Left ventricle myocardium inferior (tissue), 1 donor: ENCODE results near the gene TMEM158. TPM values are rescaled to one million over a fixed set of nuclear protein-coding genes. Genes with fewer than 3 reads are reported as not detected.

ENCODE experiments used
- DNase-seq: peaks from one replicate; pipeline ENCODE4 v3.0.0-alpha.2; 2020
- H3K27ac ChIP-seq: fragments of 200-600 bp; replicated peaks from 2 replicates; pipeline ENCODE4 v1.8.0; 2021
- H3K27me3 ChIP-seq: fragments of 200-600 bp; 2 replicates; pipeline ENCODE4 v1.8.0; 2021; ENCODE audit warnings: low read depth
- H3K36me3 ChIP-seq: fragments of 200-600 bp; 2 replicates; pipeline ENCODE4 v1.8.0; 2021
- H3K4me1 ChIP-seq: fragments of 200-600 bp; 2 replicates; pipeline ENCODE4 v1.8.0; 2021
- H3K4me3 ChIP-seq: fragments of 200-600 bp; 2 replicates; pipeline ENCODE4 v1.8.0; 2021; ENCODE audit warnings: mild to moderate bottlenecking, moderate library complexity
- H3K9me3 ChIP-seq: fragments of 200-600 bp; replicated peaks from 2 replicates; pipeline ENCODE4 v1.8.0; 2021
- intact Hi-C: fragments of 100-400 bp; cut with micrococcal nuclease; formaldehyde crosslinking; loops from one replicate; pipeline ENCODE4 v1.11.0; 2022
- total RNA-seq: library from RNA; stranded (reverse); fragmentation: NEBNext Ultra II Directional; extraction: Animal tissue kit (Norgen Biotek cat#: 25700); gene quantifications from one replicate; pipeline ENCODE4 v1.2.1, GENCODE V29; 2021
- TF ChIP-seq, protein P1 (sequence below): fragments of 200-600 bp; IDR thresholded peaks from 2 replicates; pipeline ENCODE4 v1.8.0; 2021; ENCODE audit warnings: antibody characterized with exemption, mild to moderate bottlenecking, borderline replicate concordance
- donor health status: DM: no; HTN: yes; CAD: no; lungs with severe emphysema.

The TMEM158 gene
- total RNA-seq, 1 donor from 2014 or later, result 0.60 TPM

DNA sequence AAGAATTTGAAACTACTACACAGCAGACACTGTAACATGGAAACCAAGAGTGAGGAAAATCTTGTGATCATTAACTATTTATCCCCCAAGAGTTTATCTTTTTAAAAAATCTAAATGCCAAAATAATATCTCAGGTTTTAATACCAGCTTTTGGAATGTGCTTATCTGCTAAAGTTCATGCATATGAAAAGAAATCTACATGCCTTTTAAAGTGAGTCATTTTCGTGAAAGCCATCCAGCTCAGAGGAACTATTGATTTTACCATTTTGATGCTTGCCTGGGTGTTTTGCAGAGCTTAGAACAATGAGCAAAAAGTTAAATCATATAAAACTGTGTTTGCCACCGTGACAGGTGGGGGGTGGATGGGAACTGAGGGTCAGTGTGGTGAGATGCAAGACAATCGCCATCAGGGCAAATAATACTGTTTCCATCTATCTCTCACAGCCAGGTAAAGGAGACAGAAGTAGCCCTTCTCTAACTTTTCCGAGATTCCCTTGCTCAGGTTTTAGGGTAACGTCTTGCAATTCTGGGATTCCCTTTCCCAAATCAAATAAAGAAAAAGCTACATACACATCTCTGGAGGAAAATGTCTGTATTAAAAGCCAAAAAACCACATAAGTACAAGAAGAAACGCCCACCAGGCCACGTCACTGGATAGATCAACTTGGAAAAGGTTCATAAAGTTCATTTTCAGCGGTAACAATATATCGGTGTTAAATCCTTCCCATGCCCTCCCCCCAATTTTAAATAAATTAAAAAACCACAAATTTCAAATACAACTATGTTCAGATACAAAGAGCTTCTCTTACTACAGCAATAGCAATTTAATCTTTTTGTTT is 2.0 kb downstream of the TMEM158 start:
- TF ChIP-seq, protein P1, sequence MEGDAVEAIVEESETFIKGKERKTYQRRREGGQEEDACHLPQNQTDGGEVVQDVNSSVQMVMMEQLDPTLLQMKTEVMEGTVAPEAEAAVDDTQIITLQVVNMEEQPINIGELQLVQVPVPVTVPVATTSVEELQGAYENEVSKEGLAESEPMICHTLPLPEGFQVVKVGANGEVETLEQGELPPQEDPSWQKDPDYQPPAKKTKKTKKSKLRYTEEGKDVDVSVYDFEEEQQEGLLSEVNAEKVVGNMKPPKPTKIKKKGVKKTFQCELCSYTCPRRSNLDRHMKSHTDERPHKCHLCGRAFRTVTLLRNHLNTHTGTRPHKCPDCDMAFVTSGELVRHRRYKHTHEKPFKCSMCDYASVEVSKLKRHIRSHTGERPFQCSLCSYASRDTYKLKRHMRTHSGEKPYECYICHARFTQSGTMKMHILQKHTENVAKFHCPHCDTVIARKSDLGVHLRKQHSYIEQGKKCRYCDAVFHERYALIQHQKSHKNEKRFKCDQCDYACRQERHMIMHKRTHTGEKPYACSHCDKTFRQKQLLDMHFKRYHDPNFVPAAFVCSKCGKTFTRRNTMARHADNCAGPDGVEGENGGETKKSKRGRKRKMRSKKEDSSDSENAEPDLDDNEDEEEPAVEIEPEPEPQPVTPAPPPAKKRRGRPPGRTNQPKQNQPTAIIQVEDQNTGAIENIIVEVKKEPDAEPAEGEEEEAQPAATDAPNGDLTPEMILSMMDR, result no peak
- H3K4me3 ChIP-seq, result peak overlapping the region; percentile 69
- no peaks in the 10 kb centered on the region for H3K36me3 ChIP-seq
- H3K27me3 ChIP-seq, result peaks cover 84% of the 10 kb centered on the region
- no peak for DNase-seq
- H3K4me1 ChIP-seq, result peaks cover 15% of the 10 kb centered on the region
- H3K9me3 ChIP-seq, result no peaks in the 10 kb centered on the region
- intact Hi-C loops, result loop anchor here (10.0 kb wide), 1 partner anchor 271 kb away; no protein-coding TSS in a partner anchor
- H3K27ac ChIP-seq, result no peak overlapping the region

DNA sequence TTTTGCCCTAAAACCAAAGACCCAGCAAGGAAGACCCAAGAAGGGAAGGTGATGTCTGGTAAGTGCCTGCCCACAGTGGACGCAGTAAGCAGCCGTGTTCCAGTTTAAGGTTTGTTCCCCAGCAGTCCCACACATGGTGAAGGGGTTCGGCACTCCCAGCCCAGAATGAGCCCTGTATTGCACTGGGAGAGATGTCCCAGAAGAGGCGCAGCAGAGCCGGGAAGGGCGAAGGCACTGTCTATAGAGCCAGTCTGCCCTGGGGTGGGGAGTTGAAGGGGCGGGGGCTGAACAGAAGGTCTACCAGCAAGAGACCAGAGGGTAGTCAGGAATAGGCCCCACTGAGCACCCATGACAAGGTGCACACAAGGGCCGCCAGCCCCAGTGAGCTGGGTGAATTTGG is 6.4 kb downstream of the TMEM158 start:
- Histone ChIP-seq H3K4me3 (no peak overlapping the region), H3K4me1 (peaks cover 4% of the 10 kb centered on the region), H3K36me3 (no peaks in the 10 kb centered on the region), H3K27me3 (peaks cover 65% of the 10 kb centered on the region), H3K9me3 (no peaks in the 10 kb centered on the region), H3K27ac (no peak overlapping the region)
- DNase-seq, result no peak
- intact Hi-C loops, result loop anchor here (10.0 kb wide), 1 partner anchor 275 kb away; no protein-coding TSS in a partner anchor
- TF ChIP-seq, protein P1, result no peak

DNA sequence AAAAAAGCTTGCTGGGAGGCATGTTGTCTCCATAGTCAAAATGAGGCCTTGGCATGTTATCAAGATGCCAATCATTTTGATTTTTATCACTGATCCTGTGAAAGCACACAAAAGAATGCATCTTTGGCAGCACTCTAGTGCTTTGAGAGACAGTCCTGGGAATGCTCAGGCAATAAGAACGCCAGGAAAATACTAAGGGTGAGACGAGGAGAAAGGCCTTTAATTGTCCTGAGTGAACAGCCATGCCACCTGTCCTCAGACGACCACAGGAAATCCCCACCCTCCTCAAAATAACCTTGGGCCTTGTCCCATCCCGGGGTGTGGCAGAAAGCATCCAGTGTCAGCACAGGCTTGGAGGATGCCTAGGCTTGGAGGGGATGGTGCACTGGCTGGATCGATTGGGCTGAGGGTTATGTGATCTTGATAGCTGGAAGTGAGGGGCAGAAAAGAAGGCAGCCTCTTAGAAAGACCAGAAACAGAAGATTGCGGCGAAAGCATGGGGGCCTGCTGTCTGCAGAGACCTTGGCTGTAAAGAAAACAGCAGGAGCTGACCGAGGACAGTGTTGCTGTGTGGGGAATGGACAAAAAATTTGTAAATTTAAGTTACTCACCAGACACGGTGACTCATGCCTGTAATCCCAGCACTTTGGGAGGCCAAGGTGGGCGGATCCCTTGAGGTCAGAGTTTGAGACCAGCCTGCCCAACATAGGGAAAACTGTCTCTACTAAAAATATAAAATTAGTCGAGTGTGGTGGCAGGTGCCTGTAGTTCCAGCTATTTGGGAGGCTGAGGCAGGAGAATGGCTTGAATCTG is 7.3 kb downstream of the TMEM158 start:
- no peak for DNase-seq
- Histone ChIP-seq H3K27me3 (peaks cover 56% of the 10 kb centered on the region), H3K9me3 (no peaks in the 10 kb centered on the region), H3K36me3 (no peaks in the 10 kb centered on the region), H3K4me3 (no peak overlapping the region), H3K27ac (no peak overlapping the region), H3K4me1 (no peaks in the 10 kb centered on the region)
- TF ChIP-seq, protein P1, result no peak
- intact Hi-C loops, result no loop called here

DNA sequence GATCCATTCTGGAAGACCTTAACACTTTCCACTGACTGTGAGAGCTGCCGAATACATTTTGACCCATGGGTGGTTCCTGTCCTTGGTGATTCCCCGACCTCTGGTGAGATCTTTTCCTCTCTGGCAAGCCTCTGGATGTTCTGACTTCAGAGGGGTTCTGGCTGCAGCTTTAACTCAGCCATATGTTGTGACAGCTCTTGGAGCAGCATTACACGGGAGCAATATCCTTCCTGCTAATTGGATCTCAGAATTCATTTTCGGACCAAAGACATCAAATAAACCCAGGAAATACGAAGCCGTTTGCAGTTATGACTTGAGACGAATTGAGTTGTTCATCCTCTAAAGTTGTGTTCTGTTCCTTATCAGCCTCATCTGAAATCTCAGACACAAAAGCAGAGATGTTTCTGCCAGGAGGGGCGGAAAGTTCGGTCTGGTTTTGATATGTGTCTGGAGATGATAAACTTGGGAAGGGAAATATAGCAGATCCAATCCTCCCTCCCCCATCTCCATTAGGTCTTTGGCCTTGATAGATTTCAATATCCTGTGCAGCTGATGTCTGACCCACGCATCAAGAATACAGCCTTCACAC is 10.0 kb downstream of the TMEM158 start:
- intact Hi-C loops, result no loop called here
- Histone ChIP-seq H3K4me3 (no peak overlapping the region), H3K27ac (no peak overlapping the region), H3K4me1 (no peaks in the 10 kb centered on the region), H3K9me3 (no peaks in the 10 kb centered on the region), H3K36me3 (no peaks in the 10 kb centered on the region), H3K27me3 (peaks cover 50% of the 10 kb centered on the region)
- no peak for DNase-seq
- TF ChIP-seq, protein P1, result no peak

DNA sequence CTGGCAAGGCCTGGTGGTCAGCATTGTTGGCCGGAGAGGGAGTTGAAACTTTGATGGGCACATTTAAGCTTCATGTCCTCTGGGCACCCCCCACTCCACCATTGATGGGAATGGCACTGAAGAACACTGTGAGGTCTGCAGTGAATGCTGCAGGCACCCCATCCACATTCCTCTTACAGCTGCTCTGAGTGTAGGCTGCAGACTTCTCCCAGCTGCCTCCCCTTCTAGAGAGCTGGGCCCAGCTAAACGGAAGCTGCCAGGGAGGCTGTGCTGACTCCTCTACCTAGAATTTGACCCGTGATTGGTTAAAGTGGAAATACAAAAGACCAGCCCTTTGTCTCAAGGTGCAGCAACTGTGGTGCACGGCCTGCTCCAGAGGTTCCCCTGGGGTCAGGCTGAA is 10.6 kb downstream of the TMEM158 start:
- H3K36me3 ChIP-seq, result no peaks in the 10 kb centered on the region
- H3K4me3 ChIP-seq, result no peak overlapping the region
- no peaks in the 10 kb centered on the region for H3K9me3 ChIP-seq
- H3K4me1 ChIP-seq, result peaks cover 2% of the 10 kb centered on the region
- intact Hi-C loops, result no loop called here
- DNase-seq, result no peak
- TF ChIP-seq, protein P1, result no peak
- no peak overlapping the region for H3K27ac ChIP-seq
- peaks cover 47% of the 10 kb centered on the region for H3K27me3 ChIP-seq
